ENCODE data around the gene CPED1.

CPED1 gene

GRCh38 chr7:121330053-121330833 lies 341.7 kb downstream of the CPED1 start:
- no peak for DNase-seq

GRCh38 chr7:121331048-121331447 lies 342.5 kb downstream of the CPED1 start:
- no peak for DNase-seq

- no peak for DNase-seq
These were observed 343.1 kb downstream of the CPED1 start for GRCh38 chr7:121331574-121331973.

- DNase-seq, result no peak
These were observed 345.9 kb downstream of the CPED1 start for GRCh38 chr7:121334376-121334775.

- DNase-seq, result no peak
These were observed 346.6 kb downstream of the CPED1 start for GRCh38 chr7:121334875-121335648.

- no peak for DNase-seq
These were observed 348.1 kb downstream of the CPED1 start for GRCh38 chr7:121336579-121336978.

- no peak for DNase-seq
These were observed 348.9 kb downstream of the CPED1 start for GRCh38 chr7:121337398-121337797.

- no peak for DNase-seq
These were observed 350.6 kb downstream of the CPED1 start for GRCh38 chr7:121339082-121339481.

- no peak for DNase-seq
These were observed 353.4 kb downstream of the CPED1 start for GRCh38 chr7:121341933-121342332.

GRCh38 chr7:121342631-121343030 lies 354.1 kb downstream of the CPED1 start:
- DNase-seq, result no peak

GRCh38 chr7:121343302-121343701 lies 354.8 kb downstream of the CPED1 start:
- DNase-seq, result no peak

- no peak for DNase-seq
These were observed 355.6 kb downstream of the CPED1 start for GRCh38 chr7:121344093-121344492.

- no peak for DNase-seq
These were observed 356.0 kb downstream of the CPED1 start for GRCh38 chr7:121344497-121344896.

Data from suppressor macrophage (primary cell).